ENCODE measurements around the gene PANK2. TPM values are rescaled to one million over a fixed set of nuclear protein-coding genes. Genes with fewer than 3 reads are reported as not detected.
"Not testable (repeated sequence)": the region's sequence is repeated elsewhere in the genome, so short reads cannot be mapped to it uniquely, and the experiment has no call there.

PANK2 gene
- total and polyA plus RNA-seq, 4 donors = 31.0 to 52.5 (median 42.5) TPM

- no peak for DNase-seq (ENCODE audit: low read depth in 4 of 6, low spot score in 6 of 6)
- Histone ChIP-seq H3K4me1 (ENCODE audit: control insufficient read depth, insufficient read depth, low read length) (peaks cover 12% of the 10 kb centered on the region), H3K27ac (ENCODE audit: low read depth, low read length) (no peak overlapping the region), H3K4me3 (ENCODE audit: low read depth, low read length) (no peak overlapping the region), H3K36me3 (ENCODE audit: control insufficient read depth, insufficient read depth, low read length) (peaks cover 25% of the 10 kb centered on the region), H3K9me3 (ENCODE audit: control insufficient read depth, insufficient read depth, low read length) (no peaks in the 10 kb centered on the region), H3K27me3 (ENCODE audit: control insufficient read depth, insufficient read depth, low read length) (no peaks in the 10 kb centered on the region)
- WGBS (ENCODE audit: insufficient coverage) = 88% methylated on average over 3 of the region's 4 CpGs
Measured at GRCh38 chr20:3932277-3932676, 43.1 kb downstream of the PANK2 start.

- no peak for DNase-seq (ENCODE audit: low read depth in 4 of 6, low spot score in 6 of 6)
- WGBS (ENCODE audit: insufficient coverage) = no CpG with 5 or more reads among the region's 6 CpGs
- no peak overlapping the region for H3K4me3 ChIP-seq (ENCODE audit: low read depth, low read length)
- no peaks in the 10 kb centered on the region for H3K27me3 ChIP-seq (ENCODE audit: control insufficient read depth, insufficient read depth, low read length)
- H3K36me3 ChIP-seq (ENCODE audit: control insufficient read depth, insufficient read depth, low read length) = peaks cover 25% of the 10 kb centered on the region
- no peaks in the 10 kb centered on the region for H3K9me3 ChIP-seq (ENCODE audit: control insufficient read depth, insufficient read depth, low read length)
- peaks cover 12% of the 10 kb centered on the region for H3K4me1 ChIP-seq (ENCODE audit: control insufficient read depth, insufficient read depth, low read length)
- H3K27ac ChIP-seq (ENCODE audit: low read depth, low read length) = no peak overlapping the region
Measured at GRCh38 chr20:3932681-3933080, 43.5 kb downstream of the PANK2 start.

- Histone ChIP-seq H3K9me3 (ENCODE audit: control insufficient read depth, insufficient read depth, low read length) (no peaks in the 10 kb centered on the region), H3K36me3 (ENCODE audit: control insufficient read depth, insufficient read depth, low read length) (peaks cover 25% of the 10 kb centered on the region), H3K4me1 (ENCODE audit: control insufficient read depth, insufficient read depth, low read length) (peaks cover 12% of the 10 kb centered on the region), H3K27ac (ENCODE audit: low read depth, low read length) (no peak overlapping the region), H3K27me3 (ENCODE audit: control insufficient read depth, insufficient read depth, low read length) (no peaks in the 10 kb centered on the region), H3K4me3 (ENCODE audit: low read depth, low read length) (no peak overlapping the region)
- 89% methylated on average over 3 of the region's 4 CpGs for WGBS (ENCODE audit: insufficient coverage)
- DNase-seq (ENCODE audit: low read depth in 4 of 6, low spot score in 6 of 6) = no peak
Measured at GRCh38 chr20:3933218-3933617, 44.0 kb downstream of the PANK2 start.

- peaks cover 12% of the 10 kb centered on the region for H3K4me1 ChIP-seq (ENCODE audit: control insufficient read depth, insufficient read depth, low read length)
- 69% methylated on average over 4 of the region's 5 CpGs for WGBS (ENCODE audit: insufficient coverage)
Measured at GRCh38 chr20:3934624-3935023, 45.4 kb downstream of the PANK2 start.

GRCh38 chr20:3935295-3935955 lies 46.2 kb downstream of the PANK2 start:
- Histone ChIP-seq H3K27me3 (ENCODE audit: control insufficient read depth, insufficient read depth, low read length) (no peaks in the 10 kb centered on the region), H3K36me3 (ENCODE audit: control insufficient read depth, insufficient read depth, low read length) (peaks cover 21% of the 10 kb centered on the region), H3K4me3 (ENCODE audit: low read depth, low read length) (no peak overlapping the region), H3K27ac (ENCODE audit: low read depth, low read length) (no peak overlapping the region), H3K9me3 (ENCODE audit: control insufficient read depth, insufficient read depth, low read length) (no peaks in the 10 kb centered on the region), H3K4me1 (ENCODE audit: control insufficient read depth, insufficient read depth, low read length) (peaks cover 9% of the 10 kb centered on the region)
- 59% methylated on average over 5 of the region's 6 CpGs for WGBS (ENCODE audit: insufficient coverage)
- DNase-seq (ENCODE audit: low read depth in 4 of 6, low spot score in 6 of 6) = peak in 1 of 6 donors; percentile 77

More at GRCh38 chr20:3934624-3935023, 45.4 kb downstream of the PANK2 start:
- Histone ChIP-seq H3K9me3 (ENCODE audit: control insufficient read depth, insufficient read depth, low read length) (no peaks in the 10 kb centered on the region), H3K4me3 (ENCODE audit: low read depth, low read length) (no peak overlapping the region), H3K27me3 (ENCODE audit: control insufficient read depth, insufficient read depth, low read length) (no peaks in the 10 kb centered on the region), H3K27ac (ENCODE audit: low read depth, low read length) (no peak overlapping the region), H3K36me3 (ENCODE audit: control insufficient read depth, insufficient read depth, low read length) (peaks cover 22% of the 10 kb centered on the region)
- no peak for DNase-seq (ENCODE audit: low read depth in 4 of 6, low spot score in 6 of 6)

- H3K4me3 ChIP-seq (ENCODE audit: low read depth, low read length) = no peak overlapping the region
- peaks cover 18% of the 10 kb centered on the region for H3K36me3 ChIP-seq (ENCODE audit: control insufficient read depth, insufficient read depth, low read length)
- H3K27ac ChIP-seq (ENCODE audit: low read depth, low read length) = no peak overlapping the region
- 90% methylated on average over 1 of the region's 2 CpGs for WGBS (ENCODE audit: insufficient coverage)
- H3K4me1 ChIP-seq (ENCODE audit: control insufficient read depth, insufficient read depth, low read length) = peaks cover 4% of the 10 kb centered on the region
- no peaks in the 10 kb centered on the region for H3K9me3 ChIP-seq (ENCODE audit: control insufficient read depth, insufficient read depth, low read length)
- DNase-seq (ENCODE audit: low read depth in 4 of 6, low spot score in 6 of 6) = no peak
- no peaks in the 10 kb centered on the region for H3K27me3 ChIP-seq (ENCODE audit: control insufficient read depth, insufficient read depth, low read length)
Measured at GRCh38 chr20:3935956-3936340, 46.8 kb downstream of the PANK2 start.

GRCh38 chr20:3937618-3938017 lies 48.4 kb downstream of the PANK2 start:
- H3K27me3 ChIP-seq (ENCODE audit: control insufficient read depth, insufficient read depth, low read length) = no peaks in the 10 kb centered on the region
- H3K36me3 ChIP-seq (ENCODE audit: control insufficient read depth, insufficient read depth, low read length) = peaks cover 22% of the 10 kb centered on the region
- peaks cover 4% of the 10 kb centered on the region for H3K4me1 ChIP-seq (ENCODE audit: control insufficient read depth, insufficient read depth, low read length)
- no peak overlapping the region for H3K4me3 ChIP-seq (ENCODE audit: low read depth, low read length)
- no peaks in the 10 kb centered on the region for H3K9me3 ChIP-seq (ENCODE audit: control insufficient read depth, insufficient read depth, low read length)
- no CpG with 5 or more reads among the region's 3 CpGs for WGBS (ENCODE audit: insufficient coverage)
- H3K27ac ChIP-seq (ENCODE audit: low read depth, low read length) = no peak overlapping the region
- DNase-seq (ENCODE audit: low read depth in 4 of 6, low spot score in 6 of 6) = no peak

GRCh38 chr20:3940905-3941304 lies 51.7 kb downstream of the PANK2 start:
- H3K4me3 ChIP-seq (ENCODE audit: low read depth, low read length) = no peak overlapping the region
- H3K36me3 ChIP-seq (ENCODE audit: control insufficient read depth, insufficient read depth, low read length) = peaks cover 9% of the 10 kb centered on the region
- 96% methylated on average over 6 of the region's 6 CpGs for WGBS (ENCODE audit: insufficient coverage)
- H3K27ac ChIP-seq (ENCODE audit: low read depth, low read length) = no peak overlapping the region
- no peak for DNase-seq (ENCODE audit: low read depth in 4 of 6, low spot score in 6 of 6)
- H3K9me3 ChIP-seq (ENCODE audit: control insufficient read depth, insufficient read depth, low read length) = no peaks in the 10 kb centered on the region
- H3K27me3 ChIP-seq (ENCODE audit: control insufficient read depth, insufficient read depth, low read length) = no peaks in the 10 kb centered on the region
- H3K4me1 ChIP-seq (ENCODE audit: control insufficient read depth, insufficient read depth, low read length) = no peaks in the 10 kb centered on the region

- not testable (repeated sequence) for H3K27me3 ChIP-seq (ENCODE audit: control insufficient read depth, insufficient read depth, low read length); H3K27ac ChIP-seq (ENCODE audit: low read depth, low read length); DNase-seq (ENCODE audit: low read depth in 4 of 6, low spot score in 6 of 6); H3K9me3 ChIP-seq (ENCODE audit: control insufficient read depth, insufficient read depth, low read length); H3K4me3 ChIP-seq (ENCODE audit: low read depth, low read length); H3K4me1 ChIP-seq (ENCODE audit: control insufficient read depth, insufficient read depth, low read length)
- H3K36me3 ChIP-seq (ENCODE audit: control insufficient read depth, insufficient read depth, low read length) = peaks cover 20% of the 10 kb centered on the region
- 88% methylated on average over 5 of the region's 7 CpGs for WGBS (ENCODE audit: insufficient coverage)
Measured at GRCh38 chr20:3946666-3947065, 57.5 kb downstream of the PANK2 start.

GRCh38 chr20:3964719-3965118 lies 75.5 kb downstream of the PANK2 start:
- no peaks in the 10 kb centered on the region for H3K4me1 ChIP-seq (ENCODE audit: control insufficient read depth, insufficient read depth, low read length)
- no peaks in the 10 kb centered on the region for H3K27me3 ChIP-seq (ENCODE audit: control insufficient read depth, insufficient read depth, low read length)
- no peak overlapping the region for H3K4me3 ChIP-seq (ENCODE audit: low read depth, low read length)
- 100% methylated on average over 1 of the region's 3 CpGs for WGBS (ENCODE audit: insufficient coverage)
- no peak for DNase-seq (ENCODE audit: low read depth in 4 of 6, low spot score in 6 of 6)
- peaks cover 11% of the 10 kb centered on the region for H3K36me3 ChIP-seq (ENCODE audit: control insufficient read depth, insufficient read depth, low read length)
- H3K27ac ChIP-seq (ENCODE audit: low read depth, low read length) = no peak overlapping the region
- no peaks in the 10 kb centered on the region for H3K9me3 ChIP-seq (ENCODE audit: control insufficient read depth, insufficient read depth, low read length)

Data from spinal cord (tissue), 10 donors.